CD14-positive monocyte (primary cell): ENCODE data around the gene FNDC1. TPM values are rescaled to one million over a fixed set of nuclear protein-coding genes. Genes with fewer than 3 reads are reported as not detected.

Source experiments
- DNase-seq, 3 donors: peaks; one replicate each; pipeline ENCODE4 v3.0.0-alpha.2; 2011 to 2022
- H2AFZ ChIP-seq: 2 replicates; pipeline ENCODE4 v1.6.0; 2012; ENCODE audit warnings: mild to moderate bottlenecking, low read depth, low read length, inconsistent platforms; ENCODE audit not compliant: insufficient read depth, poor library complexity, severe bottlenecking
- H3K27ac ChIP-seq, 2 donors: 1 replicate in 1 of 2; 2 replicates in 1 of 2; pipeline ENCODE4 v1.5.1; 2012 to 2013; ENCODE audit warnings: low read length in 2 of 2, control low read depth in 1 of 2, inconsistent platforms in 1 of 2, low read depth in 1 of 2, mild to moderate bottlenecking in 1 of 2
- H3K27me3 ChIP-seq, 2 donors: one replicate each; pipeline versions ENCODE4 v1.6.0 to v1.6.1; 2011 to 2013; ENCODE audit warnings: low read length in 2 of 2; ENCODE audit not compliant: control insufficient read depth in 2 of 2, insufficient read depth in 2 of 2
- H3K36me3 ChIP-seq, 2 donors: replicated peaks in 1 of 2; 1 replicate in 1 of 2; 2 replicates in 1 of 2; pipeline versions ENCODE4 v1.5.1 to v1.6.1; 2012 to 2013; ENCODE audit warnings: low read length in 2 of 2, control low read depth in 1 of 2, inconsistent platforms in 1 of 2, mild to moderate bottlenecking in 1 of 2; ENCODE audit not compliant: insufficient read depth in 2 of 2, control insufficient read depth in 1 of 2
- H3K4me1 ChIP-seq, 2 donors: 1 replicate in 1 of 2; 2 replicates in 1 of 2; pipeline versions ENCODE4 v1.5.1 to v1.6.1; 2012 to 2013; ENCODE audit warnings: low read length in 2 of 2, control low read depth in 1 of 2, inconsistent platforms in 1 of 2, mild to moderate bottlenecking in 1 of 2, moderate library complexity in 1 of 2; ENCODE audit not compliant: insufficient read depth in 2 of 2, control insufficient read depth in 1 of 2
- H3K4me2 ChIP-seq: replicated peaks from 2 replicates; pipeline ENCODE3; 2012; ENCODE audit warnings: low read length, moderate library complexity, mild to moderate bottlenecking; ENCODE audit not compliant: poor library complexity, severe bottlenecking; ENCODE audit errors: extremely low read depth
- H3K4me3 ChIP-seq, 3 experiments: fragments of 200-600 bp in 1 of 3; sonication (generic) in 1 of 3; replicated peaks in 1 of 3; 1 replicate in 2 of 3; 2 replicates in 1 of 3; pipeline ENCODE4 v1.5.1; 2011 to 2013; ENCODE audit warnings: low read length in 3 of 3, mild to moderate bottlenecking in 3 of 3, control low read depth in 2 of 3, low read depth in 2 of 3, inconsistent platforms in 1 of 3, moderate library complexity in 1 of 3
- H3K79me2 ChIP-seq: 2 replicates; pipeline ENCODE4 v1.6.0; 2012; ENCODE audit warnings: mild to moderate bottlenecking, control low read depth, inconsistent platforms, low read length, moderate library complexity; ENCODE audit not compliant: insufficient read depth
- H3K9ac ChIP-seq: 2 replicates; pipeline ENCODE4 v1.6.0; 2017; ENCODE audit warnings: low read length, mild to moderate bottlenecking; ENCODE audit not compliant: insufficient read depth, poor library complexity, severe bottlenecking
- H3K9me3 ChIP-seq, 2 donors: replicated peaks in 1 of 2; 1 replicate in 1 of 2; 2 replicates in 1 of 2; pipeline versions ENCODE4 v1.5.1 to v1.6.1; 2012 to 2013; ENCODE audit warnings: low read length in 2 of 2, control low read depth in 1 of 2; ENCODE audit not compliant: control insufficient read depth in 1 of 2, insufficient read depth in 1 of 2
- H4K20me1 ChIP-seq: 2 replicates; pipeline ENCODE4 v1.6.0; 2012; ENCODE audit warnings: mild to moderate bottlenecking, low read length, control low read depth, moderate library complexity; ENCODE audit not compliant: insufficient read depth
- H3K27ac Mint-ChIP-seq, 7 donors: one replicate each; pipeline ENCODE4 v1.8.0; 2020; ENCODE audit warnings: mild to moderate bottlenecking in 7 of 7, mixed read lengths in 7 of 7, moderate library complexity in 6 of 7, inconsistent platforms in 2 of 7
- H3K27me3 Mint-ChIP-seq, 3 donors: one replicate each; pipeline ENCODE4 v1.8.0; 2021 to 2022; ENCODE audit warnings: low read depth in 3 of 3, mild to moderate bottlenecking in 3 of 3, mixed read lengths in 3 of 3, moderate library complexity in 3 of 3, inconsistent platforms in 1 of 3
- H3K36me3 Mint-ChIP-seq, 2 donors: one replicate each; pipeline ENCODE4 v1.8.0; 2020; ENCODE audit warnings: mixed read lengths in 2 of 2, inconsistent platforms in 1 of 2, mild to moderate bottlenecking in 1 of 2
- H3K4me1 Mint-ChIP-seq: one replicate; pipeline ENCODE4 v1.8.0; 2020; ENCODE audit warnings: mild to moderate bottlenecking, mixed read lengths
- H3K4me3 Mint-ChIP-seq, 2 donors: one replicate each; pipeline ENCODE4 v1.8.0; 2020; ENCODE audit warnings: mild to moderate bottlenecking in 2 of 2, mixed read lengths in 2 of 2, moderate library complexity in 1 of 2
- H3K9me3 Mint-ChIP-seq, 7 donors: one replicate each; pipeline ENCODE4 v1.8.0; 2020 to 2022; ENCODE audit warnings: mixed read lengths in 7 of 7, mild to moderate bottlenecking in 6 of 7, moderate library complexity in 6 of 7, inconsistent platforms in 2 of 7
- WGBS: methylation state at CpG from one replicate; pipeline ENCODE4 v1.1.5; 2013; ENCODE audit warnings: missing lambda C conversion rate; ENCODE audit not compliant: insufficient coverage; 5-methylcytosine and 5-hydroxymethylcytosine counted together
- intact Hi-C, 2 donors: fragments of 100-400 bp; cut with micrococcal nuclease; formaldehyde crosslinking; loops; one replicate each; pipeline versions ENCODE4 v1.15.0 to v1.15.1; 2023
- polyA plus RNA-seq, 3 donors: library from polyadenylated mRNA; depleted of rRNA in 1 of 3; unstranded in 2 of 3; stranded (reverse) in 1 of 3; fragments of 300-500 nt in 2 of 3; fragments of >200 nt in 1 of 3; fragmentation: Illumina TruSeq in 2 of 3; gene quantifications; 1 replicate in 2 of 3; 2 replicates in 1 of 3; pipeline ENCODE4 v1.2.3, GENCODE V29; 2012 to 2021
- TF ChIP-seq, protein P1 (sequence below): fragments of 200-600 bp; IDR thresholded peaks from one replicate; pipeline ENCODE4 v1.8.0; 2022; ENCODE audit warnings: antibody characterized with exemption, mild to moderate bottlenecking

FNDC1 gene
- polyA plus RNA-seq, 3 donors, result not detected

DNA sequence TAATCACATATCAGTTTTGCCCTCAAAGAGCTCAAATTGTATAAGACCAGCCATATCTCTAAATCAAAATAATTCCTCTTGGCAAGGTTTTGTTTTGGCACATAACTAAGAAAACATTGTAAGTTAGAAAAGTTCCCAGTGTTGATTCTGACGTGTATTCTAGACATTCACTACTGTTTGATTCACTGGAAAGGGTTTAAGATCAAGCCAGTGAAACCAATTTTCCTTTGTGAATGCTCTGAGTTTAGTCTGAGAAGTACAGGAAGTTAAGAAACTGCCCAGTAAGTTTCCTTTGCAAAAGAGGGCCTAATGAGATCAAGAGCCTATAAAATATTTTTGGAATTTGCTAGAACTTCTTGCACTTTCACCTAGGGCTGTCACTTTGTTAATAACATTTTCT lies 143.0 kb downstream of the FNDC1 start:
- no peaks in the 10 kb centered on the region for H3K36me3 Mint-ChIP-seq
- no peak overlapping the region for H3K4me3 Mint-ChIP-seq
- H3K27me3 Mint-ChIP-seq, result peaks cover 0 to 3% (median 1%) of the 10 kb centered on the region in 3 donors
- Histone ChIP-seq H3K79me2 (no peaks in the 10 kb centered on the region), H3K9me3 (no peaks in the 10 kb centered on the region), H2AFZ (no peak overlapping the region), H3K27ac (no peak overlapping the region), H3K9ac (no peak overlapping the region), H3K27me3 (no peaks in the 10 kb centered on the region), H3K4me1 (no peaks in the 10 kb centered on the region), H3K4me2 (no peak overlapping the region), H4K20me1 (no peaks in the 10 kb centered on the region), H3K36me3 (no peaks in the 10 kb centered on the region), H3K4me3 (no peak overlapping the region)
- no peaks in the 10 kb centered on the region for H3K4me1 Mint-ChIP-seq
- TF ChIP-seq, protein P1, sequence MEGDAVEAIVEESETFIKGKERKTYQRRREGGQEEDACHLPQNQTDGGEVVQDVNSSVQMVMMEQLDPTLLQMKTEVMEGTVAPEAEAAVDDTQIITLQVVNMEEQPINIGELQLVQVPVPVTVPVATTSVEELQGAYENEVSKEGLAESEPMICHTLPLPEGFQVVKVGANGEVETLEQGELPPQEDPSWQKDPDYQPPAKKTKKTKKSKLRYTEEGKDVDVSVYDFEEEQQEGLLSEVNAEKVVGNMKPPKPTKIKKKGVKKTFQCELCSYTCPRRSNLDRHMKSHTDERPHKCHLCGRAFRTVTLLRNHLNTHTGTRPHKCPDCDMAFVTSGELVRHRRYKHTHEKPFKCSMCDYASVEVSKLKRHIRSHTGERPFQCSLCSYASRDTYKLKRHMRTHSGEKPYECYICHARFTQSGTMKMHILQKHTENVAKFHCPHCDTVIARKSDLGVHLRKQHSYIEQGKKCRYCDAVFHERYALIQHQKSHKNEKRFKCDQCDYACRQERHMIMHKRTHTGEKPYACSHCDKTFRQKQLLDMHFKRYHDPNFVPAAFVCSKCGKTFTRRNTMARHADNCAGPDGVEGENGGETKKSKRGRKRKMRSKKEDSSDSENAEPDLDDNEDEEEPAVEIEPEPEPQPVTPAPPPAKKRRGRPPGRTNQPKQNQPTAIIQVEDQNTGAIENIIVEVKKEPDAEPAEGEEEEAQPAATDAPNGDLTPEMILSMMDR, result no peak
- peaks cover 0 to 9% (median 2%) of the 10 kb centered on the region in 7 donors for H3K9me3 Mint-ChIP-seq
- DNase-seq, result no peak
- no CpG with 5 or more reads among the region's 1 CpG for WGBS
- intact Hi-C loops, result no loop called here
- H3K27ac Mint-ChIP-seq, result no peak overlapping the region

DNA sequence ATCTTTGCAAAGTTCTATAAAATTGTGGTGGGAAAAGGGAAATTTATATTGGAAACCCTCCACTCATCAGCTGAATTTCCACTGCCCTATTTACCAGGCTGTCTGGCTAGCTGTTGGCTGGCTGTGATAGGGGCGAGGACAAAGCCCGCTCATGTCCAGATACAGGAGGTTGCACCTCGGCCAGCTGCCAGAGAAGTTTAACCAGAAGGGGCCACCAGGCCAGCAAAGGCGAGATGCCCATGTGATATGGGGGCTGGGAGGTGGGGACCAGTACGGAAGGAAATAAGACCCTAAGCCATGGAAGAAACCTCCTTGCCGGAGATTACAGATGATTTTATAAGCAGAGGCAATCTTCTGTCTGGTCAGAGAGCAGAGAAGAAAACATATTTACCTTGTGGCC lies 143.8 kb downstream of the FNDC1 start:
- no peaks in the 10 kb centered on the region for H3K4me1 ChIP-seq
- Mint-ChIP-seq H3K4me3 (no peak overlapping the region), H3K9me3 (peaks cover 0 to 9% (median 2%) of the 10 kb centered on the region in 7 donors), H3K36me3 (no peaks in the 10 kb centered on the region), H3K27me3 (peaks cover 1 to 4% (median 3%) of the 10 kb centered on the region in 3 donors), H3K27ac (no peak overlapping the region), H3K4me1 (no peaks in the 10 kb centered on the region)
- WGBS, result 93% methylated on average over 2 of the region's 6 CpGs
- H2AFZ ChIP-seq, result no peak overlapping the region
- H3K36me3 ChIP-seq, result no peaks in the 10 kb centered on the region
- no peak overlapping the region for H3K4me3 ChIP-seq
- H3K4me2 ChIP-seq, result no peak overlapping the region
- intact Hi-C loops, result no loop called here
- no peaks in the 10 kb centered on the region for H3K79me2 ChIP-seq
- TF ChIP-seq, protein P1, result no peak
- no peak overlapping the region for H3K9ac ChIP-seq
- H3K27me3 ChIP-seq, result no peaks in the 10 kb centered on the region
- H3K27ac ChIP-seq, result no peak overlapping the region
- DNase-seq, result no peak
- H4K20me1 ChIP-seq, result no peaks in the 10 kb centered on the region
- no peaks in the 10 kb centered on the region for H3K9me3 ChIP-seq
